Endothelial cell of umbilical vein (primary cell): Measurements from ENCODE around the gene CNDP2. TPM values are rescaled to one million over a fixed set of nuclear protein-coding genes. Genes with fewer than 3 reads are reported as not detected.

ENCODE experiments used
- BruUV-seq: library from RNA; stranded (reverse); fragments of 400-500 nt; replicated peaks from 2 replicates; lab custom pipeline; 2021; lab: Mats Ljungman, UMichigan
- CTCF ChIA-PET: fragments of 300-600, 350-600 bp; sonication (Branson Sonifier 250); formaldehyde crosslinking; loops from one replicate; lab custom pipeline; 2021; ENCODE audit warnings: antibody characterized with exemption, inconsistent platforms; lab: Charles Lee
- POLR2A ChIA-PET: fragments of 300-600, 350-600 bp; sonication (Branson Sonifier 250); formaldehyde crosslinking; loops from one replicate; lab custom pipeline; 2021; ENCODE audit warnings: antibody characterized with exemption, inconsistent platforms; lab: Charles Lee
- DNase-seq: peaks from one replicate; pipeline ENCODE4 v3.0.0-alpha.2; 2011; ENCODE audit warnings: low read depth, low spot score
- FAIRE-seq: peaks from 2 replicates; lab custom pipeline; 2011; peaks lifted over from hg19 to GRCh38; lab: Jason Lieb, UNC
- H2AFZ ChIP-seq: 2 replicates; pipeline ENCODE4 v1.6.0; 2012; ENCODE audit warnings: low read depth, low read length, control low read depth, inconsistent platforms
- H3K27ac ChIP-seq: 2 replicates; pipeline ENCODE4 v1.5.1; 2011; ENCODE audit warnings: low read depth, mild to moderate bottlenecking, control low read depth, low read length, moderate library complexity; ENCODE audit not compliant: insufficient read depth
- H3K27me3 ChIP-seq, 2 experiments: 2 replicates each; pipeline versions ENCODE4 v1.6.0 to v1.6.1; 2011; ENCODE audit warnings: low read length in 2 of 2, mixed read lengths in 1 of 2; ENCODE audit not compliant: control insufficient read depth in 2 of 2, insufficient read depth in 2 of 2
- H3K36me3 ChIP-seq, 2 experiments: 2 replicates in 1 of 2; 3 replicates in 1 of 2; pipeline ENCODE4 v1.5.1; 2011; ENCODE audit warnings: low read length in 2 of 2, mild to moderate bottlenecking in 1 of 2, moderate library complexity in 1 of 2; ENCODE audit not compliant: control insufficient read depth in 2 of 2, insufficient read depth in 2 of 2; ENCODE audit errors: extremely low read depth in 1 of 2
- H3K4me1 ChIP-seq: 3 replicates; pipeline ENCODE4 v1.5.1; 2011; ENCODE audit warnings: mild to moderate bottlenecking, low read length; ENCODE audit not compliant: control insufficient read depth, insufficient read depth; ENCODE audit errors: extremely low read depth
- H3K4me2 ChIP-seq: 2 replicates; pipeline ENCODE4 v1.6.1; 2011; ENCODE audit warnings: low read length, control low read depth, mixed read lengths; ENCODE audit not compliant: insufficient read depth
- H3K4me3 ChIP-seq, 3 experiments: fragments of 200-600 bp in 1 of 3; sonication (generic), shearing (Covaris generic) in 1 of 3; replicated peaks in 1 of 3; 2 replicates each; pipeline ENCODE4 v1.5.1; 2011 to 2016; ENCODE audit warnings: control low read depth in 3 of 3, low read length in 3 of 3, mild to moderate bottlenecking in 2 of 3, inconsistent platforms in 1 of 3, low read depth in 1 of 3, moderate library complexity in 1 of 3; ENCODE audit not compliant: insufficient read depth in 1 of 3
- H3K79me2 ChIP-seq: 2 replicates; pipeline ENCODE4 v1.6.0; 2012; ENCODE audit warnings: low read length, inconsistent platforms; ENCODE audit not compliant: control insufficient read depth, insufficient read depth
- H3K9ac ChIP-seq: replicated peaks from 2 replicates; pipeline ENCODE3; 2011; ENCODE audit warnings: low read length, control low read depth; ENCODE audit not compliant: insufficient read depth; ENCODE audit errors: extremely low read depth
- H3K9me1 ChIP-seq: replicated peaks from 3 replicates; pipeline ENCODE4 v1.6.0; 2011; ENCODE audit warnings: mild to moderate bottlenecking, low read length; ENCODE audit not compliant: control insufficient read depth, insufficient read depth; ENCODE audit errors: extremely low read depth
- H3K9me3 ChIP-seq: replicated peaks from 2 replicates; pipeline ENCODE4 v1.5.1; 2012; ENCODE audit warnings: low read length, inconsistent platforms; ENCODE audit not compliant: control insufficient read depth, insufficient read depth
- H4K20me1 ChIP-seq: replicated peaks from 2 replicates; pipeline ENCODE3; 2011; ENCODE audit warnings: mild to moderate bottlenecking, low read length; ENCODE audit not compliant: control insufficient read depth, insufficient read depth; ENCODE audit errors: extremely low read depth
- EZH2 ChIP-seq: IDR thresholded peaks from 2 replicates; pipeline ENCODE4 v1.6.1; 2012; ENCODE audit warnings: borderline replicate concordance, low read depth, mild to moderate bottlenecking, moderate library complexity, low read length, inconsistent platforms; ENCODE audit not compliant: severe bottlenecking
- FOS ChIP-seq: IDR thresholded peaks from 2 replicates; pipeline ENCODE4 v1.6.1; 2011; ENCODE audit warnings: mild to moderate bottlenecking, low read length, moderate library complexity, borderline replicate concordance; ENCODE audit not compliant: insufficient read depth
- GATA2 ChIP-seq: IDR thresholded peaks from 2 replicates; pipeline ENCODE4 v1.7.0; 2011; ENCODE audit warnings: low read depth, mild to moderate bottlenecking, moderate library complexity, mixed read lengths, low read length; ENCODE audit not compliant: insufficient read length, insufficient read depth
- JUN ChIP-seq: IDR thresholded peaks from 2 replicates; pipeline ENCODE4 v1.6.1; 2011; ENCODE audit warnings: borderline replicate concordance, low read depth; ENCODE audit not compliant: insufficient read length, insufficient read depth
- MYC ChIP-seq: IDR thresholded peaks from one replicate; pipeline ENCODE4 v1.6.1; 2011; ENCODE audit warnings: mild to moderate bottlenecking, low read depth, low read length
- POLR2A ChIP-seq: IDR thresholded peaks from 2 replicates; pipeline ENCODE4 v1.6.1; 2012; ENCODE audit warnings: low read depth, mild to moderate bottlenecking, control low read depth, low read length
- POLR2AphosphoS5 ChIP-seq: IDR thresholded peaks from 2 replicates; pipeline ENCODE4 v1.6.1; 2012; ENCODE audit warnings: low read depth, mild to moderate bottlenecking, control low read depth, low read length, moderate library complexity; ENCODE audit not compliant: insufficient read depth
- dilution Hi-C: fragments of 300-500 bp; cut with MboI; formaldehyde crosslinking; loops from one replicate; pipeline ENCODE4 v1.15.0; 2019; ENCODE audit warnings: low sequenced_read_pairs; ENCODE audit not compliant: extremely low pct_ligation_motif_present
- intact Hi-C: fragments of 100-400 bp; cut with micrococcal nuclease; formaldehyde crosslinking; loops from one replicate; pipeline ENCODE4 v1.10.0; 2022
- polyA plus RNA-seq, 4 experiments: library from polyadenylated mRNA; depleted of rRNA in 3 of 4; stranded (reverse) in 3 of 4; unstranded in 1 of 4; fragments of >200 nt; gene quantifications; 2 replicates each; pipeline versions ENCODE4 v1.2.1 to v1.2.3, GENCODE V29; 2011 to 2012; ENCODE audit warnings: missing spikeins in 1 of 4
- total RNA-seq: library from RNA; stranded (reverse); gene quantifications from 2 replicates; pipeline ENCODE4 v1.2.3, GENCODE V29; 2021
- TF ChIP-seq, protein P1 (sequence below), 2 donors: IDR thresholded peaks; 1 replicate in 1 of 2; 2 replicates in 1 of 2; pipeline ENCODE4 v1.5.1; 2011; ENCODE audit warnings: low read length in 2 of 2, mild to moderate bottlenecking in 2 of 2, moderate library complexity in 2 of 2, control low read depth in 1 of 2, inconsistent platforms in 1 of 2, low read depth in 1 of 2; ENCODE audit not compliant: insufficient read depth in 1 of 2; ENCODE audit errors: extremely low read depth in 1 of 2
- TF ChIP-seq, protein P2 (sequence below): IDR thresholded peaks from 2 replicates; pipeline ENCODE4 v1.6.1; 2011; ENCODE audit not compliant: insufficient read depth, insufficient read length

The CNDP2 gene
- total and polyA plus RNA-seq, 2 donors (not counting 3 experiments of a cell fraction or from before 2014, with no cell fraction given) = 52.9 to 123 TPM

DNA sequence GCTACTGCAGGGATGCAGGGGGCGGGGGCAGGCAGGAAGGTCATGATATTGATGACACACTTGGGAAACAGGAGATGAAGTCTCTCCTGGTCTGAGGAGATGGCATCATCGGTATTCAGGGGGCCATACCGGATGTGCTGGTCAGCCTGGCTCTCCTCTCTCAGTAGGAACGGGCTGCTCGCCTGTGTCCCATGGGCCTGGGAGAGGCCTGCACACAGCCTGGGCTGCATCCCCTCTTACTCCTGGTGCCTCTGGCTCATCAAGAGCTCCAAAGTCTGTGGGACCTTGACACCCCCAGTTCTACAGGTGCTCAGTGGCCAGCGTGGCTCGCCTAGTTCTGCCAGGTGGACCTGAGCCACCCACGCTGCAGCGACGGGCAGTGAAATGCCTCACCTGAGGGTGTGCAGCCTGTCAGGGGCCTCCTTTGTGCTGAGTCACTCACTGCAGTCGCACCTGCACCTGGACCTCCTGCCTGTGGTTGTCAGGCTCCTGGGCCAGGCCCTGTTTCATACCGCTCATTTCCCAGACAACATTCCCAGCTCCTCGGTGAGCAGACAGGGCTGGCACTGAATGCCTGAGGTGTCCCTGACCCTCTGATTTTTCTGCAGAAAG is 19.6 kb downstream of the CNDP2 start:
- Histone ChIP-seq H3K4me3 (no peak overlapping the region), H3K4me2 (no peak overlapping the region), H3K9me1 (no peaks in the 10 kb centered on the region), H3K79me2 (no peaks in the 10 kb centered on the region), H3K36me3 (peaks cover 2 to 44% of the 10 kb centered on the region in 2 experiments), H2AFZ (no peak overlapping the region), H3K9me3 (no peaks in the 10 kb centered on the region), H3K27me3 (no peaks in the 10 kb centered on the region), H4K20me1 (no peaks in the 10 kb centered on the region), H3K9ac (no peak overlapping the region), H3K27ac (no peak overlapping the region), H3K4me1 (no peaks in the 10 kb centered on the region)
- FAIRE-seq = no peak
- DNase-seq = no peak
- CTCF ChIA-PET = no interaction called here
- BruUV-seq = no TSS peak
- intact Hi-C loops (no loop called here), dilution Hi-C loops (no loop called here)
- TF ChIP-seq POLR2A = no peak
- TF ChIP-seq EZH2 = no peak
- POLR2A ChIA-PET = no interaction called here

- dilution Hi-C loops = no loop called here
Observed at GRCh38 chr18:74516271-74517235, 20.4 kb downstream of the CNDP2 start.

More at GRCh38 chr18:74516271-74517235, 20.4 kb downstream of the CNDP2 start:
- no peak for FAIRE-seq
- POLR2A ChIA-PET = no interaction called here
- Histone ChIP-seq H3K9me3 (no peaks in the 10 kb centered on the region), H3K9me1 (no peaks in the 10 kb centered on the region), H3K9ac (no peak overlapping the region), H3K27ac (no peak overlapping the region), H3K79me2 (no peaks in the 10 kb centered on the region), H3K4me1 (no peaks in the 10 kb centered on the region), H3K4me3 (no peak overlapping the region), H3K27me3 (no peaks in the 10 kb centered on the region), H3K4me2 (no peak overlapping the region), H2AFZ (no peak overlapping the region), H4K20me1 (no peaks in the 10 kb centered on the region), H3K36me3 (peaks cover 2 to 40% of the 10 kb centered on the region in 2 experiments)
- CTCF ChIA-PET = interaction anchor here (1.0 kb wide), 1 partner anchor 35 kb away, joined by 5 read pairs; no protein-coding TSS in a partner anchor
- intact Hi-C loops = no loop called here
- TF ChIP-seq POLR2A (no peak), EZH2 (no peak), MYC (no peak), GATA2 (no peak), FOS (no peak), POLR2AphosphoS5 (no peak), JUN (no peak)
- TF ChIP-seq, protein P1, sequence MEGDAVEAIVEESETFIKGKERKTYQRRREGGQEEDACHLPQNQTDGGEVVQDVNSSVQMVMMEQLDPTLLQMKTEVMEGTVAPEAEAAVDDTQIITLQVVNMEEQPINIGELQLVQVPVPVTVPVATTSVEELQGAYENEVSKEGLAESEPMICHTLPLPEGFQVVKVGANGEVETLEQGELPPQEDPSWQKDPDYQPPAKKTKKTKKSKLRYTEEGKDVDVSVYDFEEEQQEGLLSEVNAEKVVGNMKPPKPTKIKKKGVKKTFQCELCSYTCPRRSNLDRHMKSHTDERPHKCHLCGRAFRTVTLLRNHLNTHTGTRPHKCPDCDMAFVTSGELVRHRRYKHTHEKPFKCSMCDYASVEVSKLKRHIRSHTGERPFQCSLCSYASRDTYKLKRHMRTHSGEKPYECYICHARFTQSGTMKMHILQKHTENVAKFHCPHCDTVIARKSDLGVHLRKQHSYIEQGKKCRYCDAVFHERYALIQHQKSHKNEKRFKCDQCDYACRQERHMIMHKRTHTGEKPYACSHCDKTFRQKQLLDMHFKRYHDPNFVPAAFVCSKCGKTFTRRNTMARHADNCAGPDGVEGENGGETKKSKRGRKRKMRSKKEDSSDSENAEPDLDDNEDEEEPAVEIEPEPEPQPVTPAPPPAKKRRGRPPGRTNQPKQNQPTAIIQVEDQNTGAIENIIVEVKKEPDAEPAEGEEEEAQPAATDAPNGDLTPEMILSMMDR (IDR thresholded peaks at IDR 0.05; ENCODE audit: extremely low read depth in 1 of 2, insufficient read depth in 1 of 2, low read depth in 1 of 2, low read length in 2 of 2) = no peak
- TF ChIP-seq, protein P2, sequence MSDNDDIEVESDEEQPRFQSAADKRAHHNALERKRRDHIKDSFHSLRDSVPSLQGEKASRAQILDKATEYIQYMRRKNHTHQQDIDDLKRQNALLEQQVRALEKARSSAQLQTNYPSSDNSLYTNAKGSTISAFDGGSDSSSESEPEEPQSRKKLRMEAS = no peak
- no peak for DNase-seq
- no TSS peak for BruUV-seq
